B cell (primary cell): ENCODE data around the gene PDGFRB. TPM values are rescaled to one million over a fixed set of nuclear protein-coding genes. Genes with fewer than 3 reads are reported as not detected.

Source experiments
- ATAC-seq: fragments of 200-7000 bp; cut with Tn5 transposase; one replicate; pipeline ENCODE4 v1.10.0; 2021; ENCODE audit warnings: low read depth, mild to moderate bottlenecking, moderate number of reproducible peaks, moderate library complexity
- CTCF ChIA-PET: fragments of 350-600 bp; sonication (Branson Sonifier 250); formaldehyde crosslinking; loops from one replicate; lab custom pipeline; 2021; ENCODE audit warnings: antibody characterized with exemption, inconsistent platforms; lab: Charles Lee
- POLR2A ChIA-PET: fragments of 350-600 bp; sonication (Branson Sonifier 250); formaldehyde crosslinking; loops from one replicate; lab custom pipeline; 2021; ENCODE audit warnings: antibody characterized with exemption; lab: Charles Lee
- DNase-seq: peaks from one replicate; pipeline ENCODE4 v3.0.0; 2013
- H2AFZ ChIP-seq: 2 replicates; pipeline ENCODE4 v1.6.1; 2012; ENCODE audit warnings: mild to moderate bottlenecking, low read depth, low read length; ENCODE audit not compliant: insufficient read depth, poor library complexity, severe bottlenecking
- H3K27ac ChIP-seq, 2 donors: 1 replicate in 1 of 2; 2 replicates in 1 of 2; pipeline ENCODE4 v1.5.1; 2012 to 2013; ENCODE audit warnings: low read length in 2 of 2, mild to moderate bottlenecking in 2 of 2, moderate library complexity in 1 of 2
- H3K27me3 ChIP-seq, 4 experiments: fragments of 200-600 bp in 1 of 4; sonication (generic) in 1 of 4; replicated peaks in 1 of 4; 1 replicate in 2 of 4; 2 replicates in 2 of 4; pipeline versions ENCODE4 v1.6.1 to v1.7.0; 2013 to 2016; ENCODE audit warnings: low read length in 3 of 4, mild to moderate bottlenecking in 2 of 4, mixed read lengths in 1 of 4, moderate library complexity in 1 of 4; ENCODE audit not compliant: insufficient read depth in 4 of 4, control insufficient read depth in 3 of 4; ENCODE audit errors: control extremely low read depth in 1 of 4
- H3K36me3 ChIP-seq, 2 experiments: replicated peaks in 1 of 2; 1 replicate in 1 of 2; 2 replicates in 1 of 2; pipeline versions ENCODE4 v1.6.1 to v1.7.1; 2013; ENCODE audit warnings: low read length in 1 of 2; ENCODE audit not compliant: insufficient read depth in 2 of 2, control insufficient read depth in 1 of 2; ENCODE audit errors: control extremely low read depth in 1 of 2, extremely low read depth in 1 of 2
- H3K4me1 ChIP-seq, 2 donors: fragments of 200-600 bp in 1 of 2; sonication (generic) in 1 of 2; 1 replicate in 1 of 2; 2 replicates in 1 of 2; pipeline versions ENCODE4 v1.5.1 to v1.6.1; 2013 to 2017; ENCODE audit warnings: low read length in 2 of 2; ENCODE audit not compliant: control insufficient read depth in 2 of 2, insufficient read depth in 2 of 2
- H3K4me2 ChIP-seq: replicated peaks from 2 replicates; pipeline ENCODE3; 2012; ENCODE audit warnings: mild to moderate bottlenecking, low read depth, low read length; ENCODE audit not compliant: poor library complexity, severe bottlenecking
- H3K4me3 ChIP-seq, 5 experiments: fragments of 200-600 bp in 1 of 5; sonication (generic) in 1 of 5; 1 replicate in 3 of 5; 2 replicates in 2 of 5; pipeline versions ENCODE4 v1.5.1 to v1.7.0; 2011 to 2016; ENCODE audit warnings: low read length in 4 of 5, mild to moderate bottlenecking in 4 of 5, low read depth in 2 of 5, control low read depth in 1 of 5, moderate library complexity in 1 of 5; ENCODE audit not compliant: insufficient read depth in 1 of 5; ENCODE audit errors: control extremely low read depth in 1 of 5, extremely low read depth in 1 of 5
- H3K79me2 ChIP-seq: fragments of 200-600 bp; sonication (generic); one replicate; pipeline ENCODE4 v1.6.0; 2016; ENCODE audit warnings: low read length; ENCODE audit not compliant: control insufficient read depth, insufficient read depth
- H3K9ac ChIP-seq: fragments of 200-600 bp; sonication (generic); 2 replicates; pipeline ENCODE4 v1.6.1; 2017; ENCODE audit warnings: mild to moderate bottlenecking, low read length, moderate library complexity
- H3K9me3 ChIP-seq, 3 donors: one replicate each; pipeline versions ENCODE4 v1.6.1 to v1.7.1; 2013; ENCODE audit warnings: low read length in 2 of 3; ENCODE audit not compliant: control insufficient read depth in 2 of 3, insufficient read depth in 1 of 3; ENCODE audit errors: control extremely low read depth in 1 of 3
- H4K20me1 ChIP-seq: 2 replicates; pipeline ENCODE4 v1.6.0; 2012; ENCODE audit warnings: mild to moderate bottlenecking, low read length; ENCODE audit not compliant: insufficient read depth, control insufficient read depth, poor library complexity, severe bottlenecking
- H3K27ac Mint-ChIP-seq: one replicate; pipeline ENCODE4 v1.8.0; 2021; ENCODE audit warnings: mixed read lengths
- H3K27me3 Mint-ChIP-seq: one replicate; pipeline ENCODE4 v1.8.0; 2021; ENCODE audit warnings: mixed read lengths
- H3K4me1 Mint-ChIP-seq: one replicate; pipeline ENCODE4 v1.8.0; 2021; ENCODE audit warnings: mixed read lengths
- H3K4me3 Mint-ChIP-seq: one replicate; pipeline ENCODE4 v1.8.0; 2021; ENCODE audit warnings: mixed read lengths
- H3K9me3 Mint-ChIP-seq: one replicate; pipeline ENCODE4 v1.8.0; 2022; ENCODE audit warnings: mixed read lengths; ENCODE audit not compliant: insufficient read depth
- EZH2 ChIP-seq: IDR thresholded peaks from 2 replicates; pipeline ENCODE4 v1.6.1; 2012; ENCODE audit warnings: borderline replicate concordance, low read depth, mild to moderate bottlenecking, moderate library complexity, low read length; ENCODE audit not compliant: insufficient read depth, poor library complexity, severe bottlenecking
- WGBS: methylation state at CpG from one replicate; pipeline ENCODE4 v1.1.5; 2013; ENCODE audit warnings: missing lambda C conversion rate; ENCODE audit not compliant: insufficient coverage; 5-methylcytosine and 5-hydroxymethylcytosine counted together
- intact Hi-C: fragments of 100-400 bp; cut with micrococcal nuclease; formaldehyde crosslinking; loops from one replicate; pipeline ENCODE4 v1.10.0; 2022
- polyA plus RNA-seq: library from polyadenylated mRNA; depleted of rRNA; stranded (reverse); fragments of >200 nt; gene quantifications from 2 replicates; pipeline ENCODE4 v1.2.3, GENCODE V29; 2012
- total RNA-seq, 2 donors: library from RNA; stranded (reverse); fragments of 120-200 nt in 1 of 2; gene quantifications; 1 replicate in 1 of 2; 2 replicates in 1 of 2; pipeline versions ENCODE4 v1.2.3 to v1.2.4, GENCODE V29; 2013 to 2022
- TF ChIP-seq, protein P1 (sequence below): fragments of 200-600 bp; IDR thresholded peaks from one replicate; pipeline ENCODE4 v1.8.0; 2022; ENCODE audit warnings: antibody characterized with exemption, mild to moderate bottlenecking

Gene PDGFRB
- total and polyA plus RNA-seq, 2 donors (not counting 1 experiment from before 2014, with no cell fraction given): 0.42 to 3.6 TPM

DNA sequence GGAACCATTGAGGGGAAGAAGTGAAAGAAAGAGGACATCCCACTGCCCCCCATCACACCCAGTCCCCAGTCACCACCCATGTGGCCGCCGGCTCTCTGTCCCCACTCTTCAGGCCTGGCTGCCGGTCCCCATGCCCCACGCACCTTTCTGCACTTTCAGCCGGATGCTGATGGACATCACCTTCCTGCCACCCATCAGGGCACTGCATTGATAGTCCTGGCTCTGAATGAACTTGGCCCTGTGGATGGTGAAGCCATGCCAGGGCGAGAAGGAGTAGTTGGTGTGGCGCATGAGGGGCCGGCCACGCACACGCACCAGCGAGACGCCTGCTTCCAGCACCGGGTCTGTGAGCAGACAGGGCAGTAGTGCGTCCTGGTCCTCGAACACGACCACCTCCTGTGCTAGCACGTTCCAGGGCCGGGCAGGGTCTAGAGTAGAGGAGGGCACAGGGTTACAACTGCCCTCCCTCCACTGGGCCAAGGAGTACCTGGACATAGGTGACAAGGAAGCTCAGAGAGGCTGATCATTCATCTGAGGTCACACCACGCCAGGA, 75.7 kb downstream of the PDGFRB start:
- H3K9ac ChIP-seq: no peak overlapping the region
- Mint-ChIP-seq H3K27me3 (no peaks in the 10 kb centered on the region), H3K4me3 (no peak overlapping the region), H3K27ac (peak overlapping the region; percentile 44), H3K4me1 (peaks cover 34% of the 10 kb centered on the region), H3K9me3 (no peaks in the 10 kb centered on the region)
- no peak overlapping the region for H3K4me3 ChIP-seq
- peaks cover 24 to 27% of the 10 kb centered on the region in 2 donors for H3K4me1 ChIP-seq
- H3K27me3 ChIP-seq: peaks cover 0 to 3% (median 0%) of the 10 kb centered on the region in 4 experiments
- no peak overlapping the region for H2AFZ ChIP-seq
- H3K9me3 ChIP-seq: no peaks in the 10 kb centered on the region
- intact Hi-C loops: no loop called here
- ATAC-seq (no peak), DNase-seq (no peak)
- no peak overlapping the region for H3K27ac ChIP-seq
- H3K36me3 ChIP-seq: no peaks in the 10 kb centered on the region
- H3K4me2 ChIP-seq: no peak overlapping the region
- over 99% methylated on average over 16 of the region's 19 CpGs for WGBS
- H4K20me1 ChIP-seq: no peaks in the 10 kb centered on the region
- POLR2A ChIA-PET: no interaction called here
- H3K79me2 ChIP-seq: no peaks in the 10 kb centered on the region
- CTCF ChIA-PET: no interaction called here
- no peak for TF ChIP-seq EZH2
- TF ChIP-seq, protein P1, sequence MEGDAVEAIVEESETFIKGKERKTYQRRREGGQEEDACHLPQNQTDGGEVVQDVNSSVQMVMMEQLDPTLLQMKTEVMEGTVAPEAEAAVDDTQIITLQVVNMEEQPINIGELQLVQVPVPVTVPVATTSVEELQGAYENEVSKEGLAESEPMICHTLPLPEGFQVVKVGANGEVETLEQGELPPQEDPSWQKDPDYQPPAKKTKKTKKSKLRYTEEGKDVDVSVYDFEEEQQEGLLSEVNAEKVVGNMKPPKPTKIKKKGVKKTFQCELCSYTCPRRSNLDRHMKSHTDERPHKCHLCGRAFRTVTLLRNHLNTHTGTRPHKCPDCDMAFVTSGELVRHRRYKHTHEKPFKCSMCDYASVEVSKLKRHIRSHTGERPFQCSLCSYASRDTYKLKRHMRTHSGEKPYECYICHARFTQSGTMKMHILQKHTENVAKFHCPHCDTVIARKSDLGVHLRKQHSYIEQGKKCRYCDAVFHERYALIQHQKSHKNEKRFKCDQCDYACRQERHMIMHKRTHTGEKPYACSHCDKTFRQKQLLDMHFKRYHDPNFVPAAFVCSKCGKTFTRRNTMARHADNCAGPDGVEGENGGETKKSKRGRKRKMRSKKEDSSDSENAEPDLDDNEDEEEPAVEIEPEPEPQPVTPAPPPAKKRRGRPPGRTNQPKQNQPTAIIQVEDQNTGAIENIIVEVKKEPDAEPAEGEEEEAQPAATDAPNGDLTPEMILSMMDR: no peak

DNA sequence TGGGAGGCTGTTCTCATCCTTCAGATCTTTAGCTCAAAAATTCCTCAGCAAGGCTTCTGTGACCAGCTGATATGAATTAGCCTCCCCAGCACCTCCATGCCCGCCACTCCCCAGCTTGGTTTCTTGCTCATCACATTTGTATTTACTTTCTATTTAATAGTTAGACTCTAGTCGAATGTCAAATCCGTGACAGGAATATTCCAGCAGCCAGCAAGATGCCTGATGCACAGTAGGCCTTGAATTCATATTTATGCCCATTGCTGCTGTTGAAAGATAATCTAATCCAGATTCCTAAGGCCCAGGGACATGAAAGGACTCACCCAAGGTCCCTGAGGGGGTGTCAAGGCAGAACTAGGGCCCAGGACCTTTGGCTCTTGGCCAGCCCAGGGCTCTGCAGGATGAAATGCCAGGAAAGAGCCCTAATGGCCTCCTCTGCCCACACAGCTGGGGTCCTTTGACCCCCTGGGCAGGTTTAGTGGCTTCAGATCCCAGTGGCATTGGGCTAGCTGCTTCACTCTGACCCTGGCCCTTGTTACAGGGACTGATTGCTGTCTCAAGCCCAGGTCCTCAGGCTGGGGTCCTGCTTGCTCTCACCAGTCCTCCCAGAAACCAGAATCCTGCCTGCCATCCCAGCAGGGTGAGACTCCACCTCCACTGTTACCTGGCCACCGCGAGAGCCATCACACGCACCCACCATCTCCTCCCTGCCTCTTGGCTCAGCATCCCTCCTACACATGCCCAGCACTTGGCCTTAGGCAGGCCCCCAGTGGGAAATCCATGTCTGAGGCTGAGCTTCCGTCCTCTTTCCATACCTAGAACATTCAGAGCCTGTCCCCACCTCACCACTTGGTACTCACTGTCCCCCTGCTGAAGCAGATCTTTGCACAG, 76.6 kb downstream of the PDGFRB start:
- intact Hi-C loops: no loop called here

More for the DNA sequence above, 76.6 kb downstream of the PDGFRB start:
- 98% methylated on average over 5 of the region's 7 CpGs for WGBS
- Histone ChIP-seq H3K9ac (no peak overlapping the region), H3K4me2 (no peak overlapping the region), H3K4me1 (peaks cover 24 to 27% of the 10 kb centered on the region in 2 donors), H3K36me3 (no peaks in the 10 kb centered on the region), H2AFZ (no peak overlapping the region), H3K27ac (no peak overlapping the region), H4K20me1 (no peaks in the 10 kb centered on the region), H3K4me3 (no peak overlapping the region), H3K79me2 (no peaks in the 10 kb centered on the region), H3K9me3 (no peaks in the 10 kb centered on the region), H3K27me3 (peaks cover 0 to 3% (median 0%) of the 10 kb centered on the region in 4 experiments)
- Mint-ChIP-seq H3K27ac (peak overlapping the region; percentile 44), H3K9me3 (no peaks in the 10 kb centered on the region), H3K4me1 (peaks cover 34% of the 10 kb centered on the region), H3K4me3 (no peak overlapping the region), H3K27me3 (no peaks in the 10 kb centered on the region)
- CTCF ChIA-PET: no interaction called here
- DNase-seq (no peak), ATAC-seq (no peak)
- TF ChIP-seq, protein P1: no peak
- TF ChIP-seq EZH2: no peak
- POLR2A ChIA-PET: no interaction called here
